Mesothelial cell of epicardium (in vitro differentiated cells): Measurements from ENCODE around the gene TERC. TPM values are rescaled to one million over a fixed set of nuclear protein-coding genes. Genes with fewer than 3 reads are reported as not detected.
"Not testable (repeated sequence)": the region's sequence is repeated elsewhere in the genome, so short reads cannot be mapped to it uniquely, and the experiment has no call there.

Experiments used
- DNase-seq, 2 experiments: peaks; one replicate each; pipeline ENCODE4 v3.0.0; 2021; ENCODE audit warnings: low spot score in 2 of 2; ENCODE audit not compliant: unreplicated experiment in 2 of 2
- H3K27ac Mint-ChIP-seq: 2 replicates; pipeline ENCODE4 v1.8.0; 2021; ENCODE audit warnings: mixed read lengths
- H3K27me3 Mint-ChIP-seq: 2 replicates; pipeline ENCODE4 v1.8.0; 2021; ENCODE audit warnings: low read depth, mixed read lengths
- H3K36me3 Mint-ChIP-seq: 2 replicates; pipeline ENCODE4 v1.8.0; 2021; ENCODE audit warnings: mixed read lengths
- H3K4me1 Mint-ChIP-seq: 2 replicates; pipeline ENCODE4 v1.8.0; 2021; ENCODE audit warnings: mixed read lengths
- H3K4me3 Mint-ChIP-seq: 2 replicates; pipeline ENCODE4 v1.8.0; 2021; ENCODE audit warnings: mild to moderate bottlenecking, moderate library complexity, mixed read lengths
- H3K9me3 Mint-ChIP-seq: 2 replicates; pipeline ENCODE4 v1.8.0; 2021; ENCODE audit warnings: mixed read lengths
- total RNA-seq: library from RNA; stranded (reverse); gene quantifications from 3 replicates; pipeline ENCODE4 v1.2.1, GENCODE V29; 2021
- TF ChIP-seq, protein P1 (sequence below): fragments of 200-600 bp; sonication (generic); IDR thresholded peaks from one replicate; pipeline ENCODE4 v1.5.0; 2021; ENCODE audit warnings: antibody characterized with exemption; ENCODE audit not compliant: unreplicated experiment

Gene TERC
- total RNA-seq, 1 donor from 2014 or later, result 11.8 TPM

DNA sequence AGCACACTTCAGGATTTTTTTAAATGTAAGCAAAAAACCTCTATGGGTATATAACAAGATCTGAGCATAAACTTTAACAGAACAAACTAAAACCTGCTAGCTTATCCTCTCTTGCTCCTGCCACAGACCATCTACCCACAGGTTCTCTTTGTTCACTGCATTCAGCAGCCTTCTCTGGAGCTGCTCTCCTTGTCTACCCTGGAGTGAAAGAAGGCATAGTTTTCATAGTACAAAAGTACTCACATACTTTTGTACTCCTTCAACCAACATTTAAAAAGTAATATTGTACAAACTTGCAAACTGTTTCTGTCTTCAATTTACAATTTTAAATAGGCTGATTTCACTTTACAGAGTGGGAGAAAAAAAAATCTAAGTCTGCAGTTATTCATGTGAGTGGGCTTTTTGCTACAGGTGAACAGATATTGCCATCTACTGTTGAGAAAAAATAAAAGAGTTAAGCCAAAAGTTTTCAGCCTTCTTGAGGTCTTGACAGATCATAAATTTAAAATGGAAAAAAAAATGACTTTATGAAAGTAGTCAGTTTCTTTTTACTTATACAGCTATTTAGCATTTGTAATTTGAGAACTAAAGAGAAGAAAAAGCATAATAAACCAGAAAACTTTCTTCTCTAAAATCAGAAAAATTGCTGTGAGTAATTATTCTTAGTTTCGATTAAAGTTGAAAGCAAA, 20.4 kb downstream of the TERC start:
- no peak overlapping the region for H3K4me3 Mint-ChIP-seq
- H3K36me3 Mint-ChIP-seq, result no peaks in the 10 kb centered on the region
- TF ChIP-seq, protein P1, sequence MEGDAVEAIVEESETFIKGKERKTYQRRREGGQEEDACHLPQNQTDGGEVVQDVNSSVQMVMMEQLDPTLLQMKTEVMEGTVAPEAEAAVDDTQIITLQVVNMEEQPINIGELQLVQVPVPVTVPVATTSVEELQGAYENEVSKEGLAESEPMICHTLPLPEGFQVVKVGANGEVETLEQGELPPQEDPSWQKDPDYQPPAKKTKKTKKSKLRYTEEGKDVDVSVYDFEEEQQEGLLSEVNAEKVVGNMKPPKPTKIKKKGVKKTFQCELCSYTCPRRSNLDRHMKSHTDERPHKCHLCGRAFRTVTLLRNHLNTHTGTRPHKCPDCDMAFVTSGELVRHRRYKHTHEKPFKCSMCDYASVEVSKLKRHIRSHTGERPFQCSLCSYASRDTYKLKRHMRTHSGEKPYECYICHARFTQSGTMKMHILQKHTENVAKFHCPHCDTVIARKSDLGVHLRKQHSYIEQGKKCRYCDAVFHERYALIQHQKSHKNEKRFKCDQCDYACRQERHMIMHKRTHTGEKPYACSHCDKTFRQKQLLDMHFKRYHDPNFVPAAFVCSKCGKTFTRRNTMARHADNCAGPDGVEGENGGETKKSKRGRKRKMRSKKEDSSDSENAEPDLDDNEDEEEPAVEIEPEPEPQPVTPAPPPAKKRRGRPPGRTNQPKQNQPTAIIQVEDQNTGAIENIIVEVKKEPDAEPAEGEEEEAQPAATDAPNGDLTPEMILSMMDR, result no peak
- peaks cover 4% of the 10 kb centered on the region for H3K9me3 Mint-ChIP-seq
- H3K27me3 Mint-ChIP-seq, result peaks cover 10% of the 10 kb centered on the region
- no peak for DNase-seq
- H3K27ac Mint-ChIP-seq, result peak overlapping the region; percentile 32
- peaks cover 21% of the 10 kb centered on the region for H3K4me1 Mint-ChIP-seq

DNA sequence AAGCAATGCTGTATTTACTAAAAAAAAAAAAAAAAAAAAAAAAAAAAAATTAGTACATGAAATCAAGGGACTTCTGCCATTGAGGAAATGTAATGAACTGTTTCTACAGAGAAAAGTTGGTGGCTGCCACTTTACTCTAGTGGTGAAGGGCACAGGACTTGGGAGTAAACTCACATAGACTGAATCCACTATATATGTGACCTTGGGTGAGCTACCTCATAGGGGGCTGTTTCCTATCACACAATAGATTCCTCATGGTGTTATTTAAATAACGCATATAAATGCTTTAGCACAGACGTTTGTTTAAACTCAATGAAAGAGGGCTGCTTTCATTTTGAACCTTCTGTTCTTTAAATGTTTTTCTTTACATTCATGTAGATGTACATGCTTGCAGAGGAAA, 25.8 kb downstream of the TERC start:
- H3K27me3 Mint-ChIP-seq, result no peaks in the 10 kb centered on the region
- no peak overlapping the region for H3K4me3 Mint-ChIP-seq
- H3K4me1 Mint-ChIP-seq, result peaks cover 11% of the 10 kb centered on the region
- H3K27ac Mint-ChIP-seq, result no peak overlapping the region
- H3K36me3 Mint-ChIP-seq, result peaks cover 1% of the 10 kb centered on the region
- no peak for DNase-seq
- TF ChIP-seq, protein P1, result no peak
- peaks cover 32% of the 10 kb centered on the region for H3K9me3 Mint-ChIP-seq

DNA sequence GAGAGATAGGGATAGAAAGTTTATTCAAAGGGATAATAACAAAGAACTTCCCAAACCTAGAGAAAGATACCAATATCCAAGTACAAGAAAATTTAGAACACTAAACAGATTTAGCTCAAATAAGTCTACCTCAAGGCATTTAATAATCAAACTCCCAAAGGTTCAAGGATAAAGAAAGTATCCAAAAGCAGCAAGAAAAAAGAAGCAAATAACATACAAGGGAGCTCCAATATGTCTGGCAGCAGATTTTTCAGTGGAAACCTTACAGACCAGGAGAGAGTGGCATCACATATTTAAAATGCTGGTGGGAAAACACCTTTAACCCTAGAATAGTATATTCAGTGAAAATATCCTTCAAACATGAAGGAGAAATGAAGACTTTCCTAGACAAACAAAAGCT, 33.0 kb downstream of the TERC start:
- peaks cover 22% of the 10 kb centered on the region for H3K27me3 Mint-ChIP-seq
- H3K27ac Mint-ChIP-seq, H3K4me3 Mint-ChIP-seq, DNase-seq, H3K36me3 Mint-ChIP-seq, H3K4me1 Mint-ChIP-seq: not testable (repeated sequence)
- peaks cover 76% of the 10 kb centered on the region for H3K9me3 Mint-ChIP-seq

DNA sequence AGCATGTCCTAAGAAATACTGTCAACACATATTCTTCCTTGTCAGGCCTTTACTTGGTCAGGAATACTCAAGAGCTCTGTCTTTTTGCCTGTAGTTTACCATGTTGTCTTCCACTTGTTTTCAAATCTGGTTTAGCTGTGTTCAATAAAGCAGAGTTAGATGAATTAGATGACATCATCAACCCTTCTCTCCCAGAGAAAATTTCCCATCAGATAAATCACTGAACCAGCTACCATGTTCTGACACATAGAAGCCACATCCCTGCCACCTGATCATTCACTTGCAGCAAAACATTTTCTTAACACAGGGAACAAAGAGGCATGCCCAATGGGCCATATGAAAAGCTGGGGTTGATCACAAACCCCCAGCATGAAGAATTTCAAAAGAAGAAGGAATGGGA, 42.1 kb downstream of the TERC start:
- Mint-ChIP-seq H3K27ac (no peak overlapping the region), H3K36me3 (no peaks in the 10 kb centered on the region), H3K27me3 (peaks cover 49% of the 10 kb centered on the region), H3K9me3 (peaks cover 14% of the 10 kb centered on the region), H3K4me3 (no peak overlapping the region), H3K4me1 (no peaks in the 10 kb centered on the region)
- DNase-seq, result no peak
- TF ChIP-seq, protein P1, result no peak

DNA sequence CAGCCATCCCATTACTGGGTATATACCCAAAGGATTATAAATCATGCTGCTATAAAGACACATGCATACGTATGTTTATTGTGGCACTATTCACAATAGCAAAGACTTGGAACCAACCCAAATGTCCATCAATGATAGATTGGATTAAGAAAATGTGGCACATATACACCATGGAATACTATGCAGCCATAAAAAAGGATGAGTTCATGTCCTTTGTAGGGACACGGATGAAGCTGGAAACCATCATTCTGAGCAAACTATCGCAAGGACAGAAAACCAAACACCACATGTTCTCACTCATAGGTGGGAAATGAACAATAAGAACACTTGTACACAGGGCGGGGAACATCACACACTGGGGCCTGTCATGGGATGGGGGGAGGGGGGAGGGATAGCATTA, 46.4 kb downstream of the TERC start:
- Mint-ChIP-seq H3K9me3 (peaks cover 20% of the 10 kb centered on the region), H3K27me3 (peaks cover 38% of the 10 kb centered on the region)
- H3K27ac Mint-ChIP-seq, DNase-seq, H3K4me1 Mint-ChIP-seq, H3K4me3 Mint-ChIP-seq, H3K36me3 Mint-ChIP-seq: not testable (repeated sequence)

Other genes with a start within 250 kb of the TERC start
- 29.2 to 32.8 TPM (median 30.2 TPM) in 3 replicates for gene MECOM, start 101.3 kb downstream of the TERC start, total RNA-seq
- 3.1 to 3.8 TPM (median 3.5 TPM) in 3 replicates for gene ACTRT3, start 4.5 kb upstream of the TERC start, total RNA-seq
- gene MYNN, start 8.3 kb upstream of the TERC start, total RNA-seq, result 16.8 to 17.3 TPM (median 17.1 TPM) in 3 replicates
- 0.11 to 0.31 TPM (median 0.16 TPM) in 3 replicates for gene LRRIQ4, start 47.8 kb upstream of the TERC start, total RNA-seq
- gene LRRC34, start 47.8 kb upstream of the TERC start, total RNA-seq, result 4.3 to 5.3 TPM (median 5.1 TPM) in 3 replicates
- not detected in 3 replicates for gene LRRC31, start 104.9 kb upstream of the TERC start, total RNA-seq
- not detected in 3 replicates for gene SAMD7, start 146.5 kb upstream of the TERC start, total RNA-seq
- 104 to 118 TPM (median 112 TPM) in 3 replicates for gene SEC62, start 201.7 kb upstream of the TERC start, total RNA-seq